K562 (cell line): ENCODE results near the gene ACKR2. TPM values are rescaled to one million over a fixed set of nuclear protein-coding genes. Genes with fewer than 3 reads are reported as not detected.
A peak's percentile ranks its signal among the peaks of the same experiment; 100 is the strongest.

Experiments used
- ATF3 ChIP-seq, 2 experiments: fragments of 450-650 bp in 1 of 2; sonication (generic) in 1 of 2; formaldehyde crosslinking in 1 of 2; IDR thresholded peaks in 1 of 2; conservative IDR thresholded peaks in 1 of 2; 2 replicates each; pipeline versions ENCODE4 v1.6.1 to v1.8.1; 2016 to 2023; ENCODE audit warnings: mild to moderate bottlenecking in 2 of 2, moderate library complexity in 2 of 2, inconsistent platforms in 1 of 2, missing genetic modification reagents in 1 of 2
- MAX ChIP-seq: sonication (generic); formaldehyde crosslinking; IDR thresholded peaks from 2 replicates; pipeline ENCODE4 v1.9.0; 2022; ENCODE audit warnings: mild to moderate bottlenecking, missing genetic modification reagents
- MCM5 ChIP-seq: fragments of 450-650 bp; IDR thresholded peaks from 2 replicates; pipeline ENCODE4 v1.6.1; 2016; ENCODE audit warnings: low read depth
- MTA3 ChIP-seq: fragments of 450-650 bp; formaldehyde crosslinking; IDR thresholded peaks from 2 replicates; pipeline ENCODE4 v1.6.1; 2017; ENCODE audit warnings: mild to moderate bottlenecking, borderline replicate concordance
- SPI1 ChIP-seq: IDR thresholded peaks from 2 replicates; pipeline ENCODE4 v1.6.1; 2011; ENCODE audit warnings: low read depth, low read length, control low read depth, borderline replicate concordance
- ZNF407 ChIP-seq: fragments of 450-650 bp; IDR thresholded peaks from 2 replicates; pipeline ENCODE4 v1.6.1; 2016; ENCODE audit warnings: low read depth
- polyA plus RNA-seq, 8 experiments: library from polyadenylated mRNA; depleted of rRNA in 4 of 8; stranded (reverse) in 5 of 8; unstranded in 3 of 8; fragments of >200 nt; fragmentation: Nextera tagmentation in 2 of 8; fragmentation: Illumina TruSeq in 1 of 8; extraction: Ambion mirVana in 2 of 8; extraction: Trizol in 1 of 8; gene quantifications; 2 replicates each; pipeline versions ENCODE4 v1.2.1 to v1.2.3, GENCODE V29; 2011 to 2014; ENCODE audit warnings: inconsistent platforms in 1 of 8, missing spikeins in 1 of 8
- total RNA-seq, 7 experiments: library from RNA; depleted of rRNA in 6 of 7; stranded (reverse); fragments of >200 nt in 6 of 7; fragmentation: Illumina TruSeq in 2 of 7; extraction: Trizol in 2 of 7; gene quantifications; 2 replicates each; pipeline versions ENCODE4 v1.2.1 to v1.2.3, GENCODE V29; 2011 to 2021; ENCODE audit warnings: low replicate concordance in 1 of 7

Gene ACKR2
- total and polyA plus RNA-seq, 9 of the 15 experiments (the other 6 are each of a cell fraction or from before 2014, with no cell fraction given): 0.03 to 0.69 (median 0.25) TPM; not detected in 1

GRCh38 chr3:42772670-42773408 is 36.4 kb upstream of the ACKR2 start, which contains the start of gene CCDC13 (continued):
- TF ChIP-seq ZNF407 (peak; percentile 89), ATF3 (IDR thresholded peaks at IDR 0.05) (0 out of 2 replicates have a peak, but pooled peaks have one; percentile 27), ATF3 (CRISPR knock-in tag; conservative IDR thresholded peaks at IDR 0.05) (no peak), SPI1 (peak; percentile 36; the same call in 1 of the 2 replicates), MTA3 (peak; percentile 43; the same call in 1 of the 2 replicates), MAX (peak; percentile 32; the same call in 1 of the 2 replicates), MCM5 (no peak)
